K562 (cell line): ENCODE results near the gene SDCCAG8. TPM values are rescaled to one million over a fixed set of nuclear protein-coding genes. Genes with fewer than 3 reads are reported as not detected.

Source experiments
- ATAC-seq: fragments of 200-7000 bp; cut with Tn5 transposase; 3 replicates; pipeline ENCODE4 v1.9.1; 2020; ENCODE audit warnings: moderate library complexity
- BruUV-seq: library from RNA; stranded (reverse); fragments of 400-500 nt; replicated peaks from 2 replicates; lab custom pipeline; 2021; lab: Mats Ljungman, UMichigan
- CTCF ChIA-PET: fragments of 300-600 bp; formaldehyde crosslinking; extraction: SDS; loops from one replicate; lab custom pipeline; 2021; ENCODE audit warnings: low intra/inter-chr PET ratio; lab: Yijun Ruan, JAX
- POLR2A ChIA-PET: fragments of 300-600, 350-650 bp; sonication (Branson Sonifier 250); formaldehyde crosslinking; extraction: SDS; loops from one replicate; lab custom pipeline; 2021; ENCODE audit warnings: antibody characterized with exemption, inconsistent platforms; lab: Yijun Ruan, JAX
- DNase-seq, 4 experiments: peaks; one replicate each; pipeline versions ENCODE4 v3.0.0 to v3.0.0-alpha.2; 2011 to 2018; ENCODE audit warnings: low spot score in 3 of 4, mixed read lengths in 3 of 4; ENCODE audit errors: extremely low read depth in 1 of 4
- FAIRE-seq: peaks from 2 replicates; lab custom pipeline; 2011; peaks lifted over from hg19 to GRCh38; lab: Jason Lieb, UNC
- H2AFZ ChIP-seq: 2 replicates; pipeline ENCODE4 v1.6.0; 2011; ENCODE audit warnings: low read depth, low read length, control low read depth, inconsistent platforms
- H3K27ac ChIP-seq: fragments of 200-600 bp; 3 replicates; pipeline ENCODE4 v1.8.0; 2011; ENCODE audit warnings: low read depth, mild to moderate bottlenecking, control low read depth, inconsistent platforms, low read length, moderate library complexity, mixed read lengths; ENCODE audit errors: extremely low read depth
- H3K27me3 ChIP-seq, 2 experiments: fragments of 300-600 bp in 1 of 2; 2 replicates in 1 of 2; 3 replicates in 1 of 2; pipeline versions ENCODE4 v1.6.0 to v1.8.0; 2011; ENCODE audit warnings: inconsistent platforms in 2 of 2, low read length in 2 of 2, mild to moderate bottlenecking in 1 of 2, mixed read lengths in 1 of 2, moderate library complexity in 1 of 2; ENCODE audit not compliant: control insufficient read depth in 2 of 2, insufficient read depth in 2 of 2
- H3K36me3 ChIP-seq: fragments of 300-600 bp; 3 replicates; pipeline ENCODE4 v1.8.0; 2011; ENCODE audit warnings: mild to moderate bottlenecking, low read length, inconsistent platforms; ENCODE audit not compliant: control insufficient read depth, insufficient read depth
- H3K4me1 ChIP-seq, 2 experiments: fragments of 200-600 bp in 1 of 2; replicated peaks in 1 of 2; 2 replicates in 1 of 2; 3 replicates in 1 of 2; pipeline versions ENCODE4 v1.5.1 to v1.8.0; 2011; ENCODE audit warnings: inconsistent platforms in 2 of 2, low read length in 2 of 2, mild to moderate bottlenecking in 1 of 2, mixed read lengths in 1 of 2, moderate library complexity in 1 of 2; ENCODE audit not compliant: control insufficient read depth in 2 of 2, insufficient read depth in 2 of 2
- H3K4me2 ChIP-seq: 2 replicates; pipeline ENCODE4 v1.6.1; 2011; ENCODE audit warnings: low read length, control low read depth, inconsistent platforms, mixed read lengths; ENCODE audit not compliant: insufficient read depth
- H3K4me3 ChIP-seq: fragments of 200-600 bp; sonication (generic), shearing (Covaris generic); 2 replicates; pipeline ENCODE4 v1.5.1; 2016; ENCODE audit warnings: control low read depth, inconsistent platforms
- H3K79me2 ChIP-seq: fragments of 200-600 bp; 3 replicates; pipeline ENCODE4 v1.8.0; 2011; ENCODE audit warnings: low read length, inconsistent platforms; ENCODE audit not compliant: control insufficient read depth, insufficient read depth
- H3K9ac ChIP-seq, 2 experiments: 2 replicates each; pipeline versions ENCODE4 v1.6.0 to v1.6.1; 2011; ENCODE audit warnings: low read depth in 2 of 2, low read length in 2 of 2, control low read depth in 1 of 2, inconsistent platforms in 1 of 2, mild to moderate bottlenecking in 1 of 2, mixed read lengths in 1 of 2; ENCODE audit not compliant: insufficient read depth in 1 of 2
- H3K9me1 ChIP-seq: one replicate; pipeline ENCODE4 v1.6.0; 2011; ENCODE audit warnings: inconsistent platforms, mild to moderate bottlenecking, low read length, moderate library complexity; ENCODE audit not compliant: control insufficient read depth, insufficient read depth
- H3K9me3 ChIP-seq: replicated peaks from 2 replicates; pipeline ENCODE4 v1.5.1; 2011; ENCODE audit warnings: low read depth, low read length, inconsistent platforms; ENCODE audit not compliant: control insufficient read depth, insufficient read depth
- H4K20me1 ChIP-seq: replicated peaks from 2 replicates; pipeline ENCODE4 v1.6.1; 2011; ENCODE audit warnings: low read length, inconsistent platforms, mixed read lengths; ENCODE audit not compliant: control insufficient read depth, insufficient read depth
- ARID1B ChIP-seq: fragments of 450-650 bp; IDR thresholded peaks from 2 replicates; pipeline ENCODE4 v1.6.1; 2016; ENCODE audit warnings: antibody characterized with exemption, mild to moderate bottlenecking, inconsistent platforms
- CBFA2T2 ChIP-seq: fragments of 450-650 bp; conservative IDR thresholded peaks from 2 replicates; pipeline ENCODE4 v1.6.1; 2017; ENCODE audit warnings: mild to moderate bottlenecking
- CEBPB ChIP-seq: fragments of 450-650 bp; IDR thresholded peaks from 2 replicates; pipeline ENCODE4 v1.6.1; 2016; ENCODE audit warnings: missing genetic modification characterization, missing compliant biosample characterization
- CEBPG ChIP-seq, 3 experiments: fragments of 200-800 bp in 1 of 3; sonication (Bioruptor generic) in 1 of 3; sonication (generic) in 1 of 3; formaldehyde crosslinking in 1 of 3; IDR thresholded peaks in 2 of 3; conservative IDR thresholded peaks in 1 of 3; 2 replicates each; pipeline versions ENCODE4 v1.6.1 to v1.8.0; 2016 to 2022; ENCODE audit warnings: missing compliant biosample characterization in 2 of 3, missing genetic modification characterization in 2 of 3, mild to moderate bottlenecking in 1 of 3, missing genetic modification reagents in 1 of 3
- CHD4 ChIP-seq: fragments of 200-600 bp; sonication (generic); IDR thresholded peaks from 3 replicates; pipeline ENCODE4 v1.6.1; 2012; ENCODE audit warnings: low read depth, mild to moderate bottlenecking, mixed read lengths, low read length, inconsistent platforms; ENCODE audit not compliant: insufficient read depth, insufficient replicate concordance, poor library complexity, severe bottlenecking
- FOXK1 ChIP-seq: sonication (generic); formaldehyde crosslinking; IDR thresholded peaks from 2 replicates; pipeline ENCODE4 v1.8.0; 2022; ENCODE audit warnings: missing genetic modification reagents, mild to moderate bottlenecking, borderline replicate concordance
- KAT7 ChIP-seq: sonication (generic); formaldehyde crosslinking; IDR thresholded peaks from 2 replicates; pipeline ENCODE4 v1.8.0; 2022; ENCODE audit warnings: missing genetic modification reagents, mild to moderate bottlenecking, borderline replicate concordance
- KLF16 ChIP-seq: IDR thresholded peaks from 2 replicates; pipeline ENCODE4 v1.6.1; 2016; ENCODE audit warnings: antibody characterized with exemption
- KLF6 ChIP-seq: fragments of 250-450 bp; sonication (Bioruptor Pico); IDR thresholded peaks from 2 replicates; pipeline ENCODE4 v1.4.0; 2020; ENCODE audit warnings: mild to moderate bottlenecking, moderate library complexity, borderline replicate concordance
- NCOR1 ChIP-seq: fragments of 450-650 bp; IDR thresholded peaks from 2 replicates; pipeline ENCODE4 v1.6.1; 2016; ENCODE audit warnings: mild to moderate bottlenecking, moderate library complexity
- SMARCA4 ChIP-seq: fragments of 450-650 bp; IDR thresholded peaks from 2 replicates; pipeline ENCODE4 v1.6.1; 2016
- SNIP1 ChIP-seq: fragments of 450-650 bp; IDR thresholded peaks from 2 replicates; pipeline ENCODE4 v1.7.1; 2017; ENCODE audit warnings: low read depth, mild to moderate bottlenecking
- STAT5A ChIP-seq: IDR thresholded peaks from 2 replicates; pipeline ENCODE4 v1.6.1; 2012; ENCODE audit warnings: low read length, inconsistent platforms, borderline replicate concordance
- TAL1 ChIP-seq: fragments of 450-650 bp; IDR thresholded peaks from 2 replicates; pipeline ENCODE4 v1.6.1; 2016; ENCODE audit warnings: mild to moderate bottlenecking
- TCF3 ChIP-seq: sonication (generic); formaldehyde crosslinking; IDR thresholded peaks from 2 replicates; pipeline ENCODE4 v1.4.0; 2020; ENCODE audit warnings: mild to moderate bottlenecking, missing genetic modification reagents
- ZC3H4 ChIP-seq: sonication (generic); formaldehyde crosslinking; IDR thresholded peaks from 2 replicates; pipeline ENCODE4 v1.9.0; 2021; ENCODE audit warnings: missing genetic modification reagents, borderline replicate concordance
- ZFP1 ChIP-seq: fragments of 450-650 bp; formaldehyde crosslinking; IDR thresholded peaks from 2 replicates; pipeline ENCODE4 v1.4.0; 2020; ENCODE audit warnings: mild to moderate bottlenecking, mixed read lengths
- ZNF316 ChIP-seq: fragments of 450-650 bp; IDR thresholded peaks from 2 replicates; pipeline ENCODE4 v1.6.1; 2016
- ZNF324 ChIP-seq: fragments of 250-450 bp; sonication (Bioruptor Pico); IDR thresholded peaks from 2 replicates; pipeline ENCODE4 v1.4.0; 2020; ENCODE audit warnings: mild to moderate bottlenecking
- ZNF586 ChIP-seq: fragments of 450-650 bp; formaldehyde crosslinking; conservative IDR thresholded peaks from 2 replicates; pipeline ENCODE4 v1.4.0; 2020; ENCODE audit warnings: mild to moderate bottlenecking, moderate library complexity
- WGBS: fragments of 100-300 bp; shearing (Covaris generic); methylation state at CpG from one replicate; pipeline ENCODE4 v1.1.6; 2016; ENCODE audit warnings: low coverage, mixed read lengths; ENCODE audit not compliant: insufficient coverage; ENCODE audit errors: missing lambda C conversion rate; 5-methylcytosine and 5-hydroxymethylcytosine counted together
- in situ Hi-C: fragments of 300-500 bp; cut with MboI; formaldehyde crosslinking; loops from 4 replicates; pipeline ENCODE4 v1.15.0; 2018; ENCODE audit warnings: inconsistent platforms, mixed read lengths
- intact Hi-C: fragments of 100-400 bp; cut with micrococcal nuclease; formaldehyde crosslinking; loops from 2 replicates; pipeline ENCODE4 v1.14.2; 2022
- polyA plus RNA-seq, 8 experiments: library from polyadenylated mRNA; depleted of rRNA in 4 of 8; stranded (reverse) in 5 of 8; unstranded in 3 of 8; fragments of >200 nt; fragmentation: Nextera tagmentation in 2 of 8; fragmentation: Illumina TruSeq in 1 of 8; extraction: Ambion mirVana in 2 of 8; extraction: Trizol in 1 of 8; gene quantifications; 2 replicates each; pipeline versions ENCODE4 v1.2.1 to v1.2.3, GENCODE V29; 2011 to 2014; ENCODE audit warnings: inconsistent platforms in 1 of 8, missing spikeins in 1 of 8
- total RNA-seq, 7 experiments: library from RNA; depleted of rRNA in 6 of 7; stranded (reverse); fragments of >200 nt in 6 of 7; fragmentation: Illumina TruSeq in 2 of 7; extraction: Trizol in 2 of 7; gene quantifications; 2 replicates each; pipeline versions ENCODE4 v1.2.1 to v1.2.3, GENCODE V29; 2011 to 2021; ENCODE audit warnings: low replicate concordance in 1 of 7
- TF ChIP-seq, protein P1 (sequence below): sonication (generic); formaldehyde crosslinking; IDR thresholded peaks from 2 replicates; pipeline ENCODE4 v1.8.0; 2022; ENCODE audit warnings: missing genetic modification reagents, mild to moderate bottlenecking, moderate library complexity, borderline replicate concordance

Gene SDCCAG8
- total and polyA plus RNA-seq, 9 of the 15 experiments (the other 6 are each of a cell fraction or from before 2014, with no cell fraction given) = 17.9 to 36.7 (median 25.4) TPM

DNA sequence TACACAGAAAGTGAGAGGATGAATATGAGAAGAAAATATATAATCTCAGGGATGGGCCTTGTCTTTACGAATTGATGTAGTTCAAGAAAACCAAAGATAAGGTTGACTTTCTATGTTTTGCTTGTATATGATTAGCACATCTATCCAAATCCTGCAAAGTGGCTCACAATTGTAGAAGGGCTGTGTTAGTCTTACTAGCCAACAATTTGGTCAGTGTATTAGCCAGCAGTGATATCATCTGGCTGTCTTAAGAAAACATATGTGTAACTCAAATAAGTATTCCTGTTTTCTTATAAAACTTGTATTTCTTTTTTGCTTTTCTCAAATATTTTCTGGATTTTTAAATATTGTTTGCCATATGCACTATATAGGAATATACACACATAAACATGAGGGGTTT is 5.5 kb downstream of the SDCCAG8 start:
- WGBS = 82% methylated on average over 1 of the region's 1 CpG

DNA sequence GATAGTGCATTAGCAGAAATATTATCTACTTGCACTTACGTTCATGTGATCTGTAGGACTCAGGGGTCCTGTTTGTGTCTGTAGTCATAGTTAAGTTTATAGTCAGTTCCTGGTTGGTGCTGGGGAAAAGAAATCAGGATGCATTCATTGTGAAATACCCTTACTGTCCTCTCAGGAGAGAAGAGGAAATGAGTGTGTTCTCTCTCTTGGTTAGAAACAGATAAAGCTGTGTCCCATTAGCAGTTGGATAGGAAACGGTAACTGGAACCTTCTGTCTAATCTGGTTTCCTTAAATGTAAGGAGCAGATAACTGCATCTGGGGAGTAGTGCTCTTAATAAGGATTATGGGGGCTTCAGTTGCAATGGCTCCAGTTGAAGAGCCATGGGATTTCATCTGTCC is 8.9 kb downstream of the SDCCAG8 start:
- ChIA-PET CTCF (no interaction called here), POLR2A (interaction anchor here (0.6 to 2.9 kb wide), 2 partner anchors 9 to 1417 kb away, joined by 3 to 14 read pairs; partner anchors contain the start of genes CEP170, EXO1 and SDCCAG8)
- in situ Hi-C loops = no loop called here
- H3K4me1 ChIP-seq = peaks cover 24 to 44% of the 10 kb centered on the region in 2 experiments
- BruUV-seq = no TSS peak
- no peaks in the 10 kb centered on the region for H3K9me3 ChIP-seq
- no peak overlapping the region for H3K9ac ChIP-seq
- no peaks in the 10 kb centered on the region for H4K20me1 ChIP-seq
- 6% methylated on average over 2 of the region's 2 CpGs for WGBS
- peaks cover 9% of the 10 kb centered on the region; the same call in 2 of the 3 replicates for H3K79me2 ChIP-seq
- no peak overlapping the region for H3K4me3 ChIP-seq
- DNase-seq (peak in 1 of 4 experiments; percentile 50), ATAC-seq (peak; percentile 16; the same call in 2 of the 3 replicates), FAIRE-seq (no peak)
- H3K27me3 ChIP-seq = no peaks in the 10 kb centered on the region
- H3K9me1 ChIP-seq = no peaks in the 10 kb centered on the region
- no peaks in the 10 kb centered on the region for H3K36me3 ChIP-seq
- H2AFZ ChIP-seq = no peak overlapping the region
- H3K27ac ChIP-seq = peak overlapping the region; percentile 50; the same call in 1 of the 3 replicates
- H3K4me2 ChIP-seq = no peak overlapping the region; the same call in 1 of the 2 replicates
- intact Hi-C loops = no loop called here
- peak; percentile 59; the same call in 1 of the 2 replicates for TF ChIP-seq TAL1
- TF ChIP-seq KAT7 (CRISPR knock-in tag) = no peak
- TF ChIP-seq SMARCA4 = peak; percentile 55
- peak; percentile 35; the same call in 1 of the 2 replicates for TF ChIP-seq CEBPG (CRISPR knock-in tag; IDR thresholded peaks at IDR 0.05)
- peak; percentile 55 to 58; a peak in 3 of 4 replicates for TF ChIP-seq CEBPG (tag; conservative IDR thresholded peaks at IDR 0.05 in 1 of 2, IDR thresholded peaks at IDR 0.05 in 1 of 2)
- peak; percentile 72 for TF ChIP-seq CBFA2T2
- TF ChIP-seq FOXK1 (CRISPR knock-in tag) = no peak
- peak; percentile 72 for TF ChIP-seq TCF3 (CRISPR knock-in tag)
- TF ChIP-seq ARID1B = peak; percentile 80
- TF ChIP-seq NCOR1 = 0 out of 2 replicates have a peak, but pooled peaks have one; percentile 21
- peak; percentile 93 for TF ChIP-seq CEBPB (tag)
- no peak for TF ChIP-seq KLF6 (CRISPR knock-in tag)
- TF ChIP-seq STAT5A = 0 out of 2 replicates have a peak, but pooled peaks have one; percentile 41
- peak; percentile 58 for TF ChIP-seq KLF16

More for the DNA sequence above, 5.5 kb downstream of the SDCCAG8 start:
- intact Hi-C loops (no loop called here), in situ Hi-C loops (no loop called here)
- no peak overlapping the region for H3K4me3 ChIP-seq
- H3K36me3 ChIP-seq = no peaks in the 10 kb centered on the region
- no peak overlapping the region for H3K27ac ChIP-seq
- no peaks in the 10 kb centered on the region for H3K9me1 ChIP-seq
- H3K9ac ChIP-seq = no peak overlapping the region
- CTCF ChIA-PET = no interaction called here
- FAIRE-seq (no peak), ATAC-seq (no peak)
- H3K4me2 ChIP-seq = no peak overlapping the region
- H3K79me2 ChIP-seq = peaks cover 24% of the 10 kb centered on the region
- no peaks in the 10 kb centered on the region for H3K9me3 ChIP-seq
- H3K27me3 ChIP-seq = no peaks in the 10 kb centered on the region
- POLR2A ChIA-PET = no interaction called here
- no peaks in the 10 kb centered on the region for H4K20me1 ChIP-seq
- H2AFZ ChIP-seq = no peak overlapping the region
- BruUV-seq = no TSS peak
- TF ChIP-seq ZNF324 (CRISPR knock-in tag) = no peak
- no peak for TF ChIP-seq ZNF316
- no peak for TF ChIP-seq ZFP1 (CRISPR knock-in tag)
- TF ChIP-seq, protein P1, sequence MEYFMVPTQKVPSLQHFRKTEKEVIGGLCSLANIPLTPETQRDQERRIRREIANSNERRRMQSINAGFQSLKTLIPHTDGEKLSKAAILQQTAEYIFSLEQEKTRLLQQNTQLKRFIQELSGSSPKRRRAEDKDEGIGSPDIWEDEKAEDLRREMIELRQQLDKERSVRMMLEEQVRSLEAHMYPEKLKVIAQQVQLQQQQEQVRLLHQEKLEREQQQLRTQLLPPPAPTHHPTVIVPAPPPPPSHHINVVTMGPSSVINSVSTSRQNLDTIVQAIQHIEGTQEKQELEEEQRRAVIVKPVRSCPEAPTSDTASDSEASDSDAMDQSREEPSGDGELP = no peak
- TF ChIP-seq SNIP1 = no peak
- TF ChIP-seq ZNF586 (CRISPR knock-in tag) = no peak
- no peak for TF ChIP-seq ZC3H4 (CRISPR knock-in tag)
- no peak for TF ChIP-seq CHD4
- TF ChIP-seq, all 486 proteins: peak for 0
- DNase-seq = no peak
- H3K4me1 ChIP-seq = peaks cover 13 to 22% of the 10 kb centered on the region in 2 experiments
